NOMO-1 treated with DMSO at 0.1 percent for 48 hours (cell line): ENCODE results near the gene MTUS2.

Experiments
- DNase-seq: peaks from one replicate; lab custom pipeline; 2025; ENCODE audit not compliant: unreplicated experiment; lab: John Stamatoyannopoulos, UW

Gene MTUS2

DNA sequence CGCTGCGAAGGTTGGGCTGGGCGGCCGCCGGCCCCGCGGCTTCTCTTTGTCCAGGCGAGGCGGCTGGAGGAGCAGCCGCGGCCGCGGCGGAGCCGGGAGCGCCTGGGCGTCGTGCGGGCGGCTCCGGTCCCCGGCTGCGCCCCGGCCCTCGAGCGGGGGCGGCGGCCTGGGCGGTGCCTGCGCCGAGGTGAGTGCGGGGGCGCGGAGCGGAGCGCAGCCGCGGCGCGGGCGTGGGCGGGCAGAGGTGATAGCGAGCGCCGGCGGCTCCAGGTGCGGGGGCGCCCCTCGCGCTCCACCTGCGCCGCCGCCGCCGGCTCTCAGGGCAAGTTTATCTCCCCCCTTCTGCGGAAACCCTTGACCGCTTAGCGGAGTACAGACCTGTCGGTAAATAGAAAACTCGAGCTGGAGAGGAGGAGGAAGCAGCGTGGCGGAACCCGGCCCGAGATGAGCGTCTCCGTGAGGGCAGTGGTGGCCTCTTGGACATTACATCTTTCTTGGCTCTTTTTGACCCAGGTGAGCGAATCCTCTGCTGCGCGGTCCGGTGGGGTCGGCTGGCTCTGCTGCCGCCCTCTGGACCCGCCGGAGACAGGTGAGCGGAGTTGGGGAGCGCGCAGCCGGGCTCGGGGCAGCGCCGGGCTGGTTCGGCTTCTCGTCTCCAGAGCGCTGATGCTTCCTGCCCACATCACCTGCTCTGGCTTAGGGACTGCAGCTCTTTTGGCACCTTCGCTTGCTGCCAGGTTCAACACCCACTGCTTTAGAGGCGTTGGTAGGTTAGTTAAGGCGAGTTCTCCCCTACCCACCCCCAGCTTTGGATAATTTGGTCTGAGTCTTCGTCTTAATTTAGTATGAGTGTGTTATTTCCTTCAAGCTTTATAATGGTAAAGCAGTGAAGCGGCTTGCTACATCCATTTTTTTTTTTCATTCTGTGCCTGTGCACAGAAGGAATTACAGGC lies at the start of gene MTUS2:
MTUS2 (plus strand) TSS at position 241 of the 953 bp plus-strand sequence.
- DNase-seq = no peak

DNA sequence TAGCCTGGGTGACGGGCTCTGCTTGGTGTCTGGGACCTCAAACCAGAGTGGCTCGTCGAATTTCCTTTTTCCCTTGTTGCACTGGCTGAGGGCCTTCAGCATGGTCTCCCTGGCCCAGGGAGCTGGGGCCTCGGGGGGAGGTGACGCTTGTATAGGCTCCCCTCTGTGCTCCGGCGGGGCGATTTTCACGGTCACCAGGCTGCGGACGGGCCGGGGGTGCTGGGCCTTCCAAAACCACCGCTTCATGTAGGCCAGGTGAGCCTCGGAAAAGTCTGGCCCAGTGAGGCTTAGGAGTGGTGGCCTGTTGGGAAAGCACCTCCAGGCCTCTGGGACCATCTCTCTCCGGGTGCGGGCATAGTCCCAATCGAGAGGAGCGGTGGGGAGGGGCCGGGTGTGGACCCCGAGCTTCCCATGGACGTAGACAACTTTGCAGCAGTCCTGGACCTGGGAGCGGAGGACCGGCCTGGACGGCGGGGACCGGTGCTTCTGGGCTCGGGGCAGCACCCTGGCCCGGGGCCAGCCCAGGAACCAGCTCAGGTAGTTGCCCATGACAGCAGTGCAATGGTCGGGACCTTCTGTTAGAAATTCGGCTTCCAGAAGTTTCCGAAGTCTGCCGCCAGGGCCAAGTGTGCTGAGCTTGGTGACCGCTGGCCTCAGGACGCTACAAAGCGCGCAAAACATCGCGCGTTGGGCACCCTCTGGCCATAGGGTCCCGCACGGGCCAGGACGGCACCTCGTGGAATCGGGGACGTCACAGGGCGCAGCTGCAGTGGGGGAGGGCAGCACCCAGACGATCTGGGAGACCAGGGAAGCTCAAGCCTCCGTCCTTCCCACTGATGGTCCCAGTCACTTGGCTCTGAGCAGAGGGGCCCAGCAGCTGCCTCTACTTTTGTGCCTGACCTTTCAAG lies 41.6 kb upstream of the MTUS2 start:
- no peak for DNase-seq

DNA sequence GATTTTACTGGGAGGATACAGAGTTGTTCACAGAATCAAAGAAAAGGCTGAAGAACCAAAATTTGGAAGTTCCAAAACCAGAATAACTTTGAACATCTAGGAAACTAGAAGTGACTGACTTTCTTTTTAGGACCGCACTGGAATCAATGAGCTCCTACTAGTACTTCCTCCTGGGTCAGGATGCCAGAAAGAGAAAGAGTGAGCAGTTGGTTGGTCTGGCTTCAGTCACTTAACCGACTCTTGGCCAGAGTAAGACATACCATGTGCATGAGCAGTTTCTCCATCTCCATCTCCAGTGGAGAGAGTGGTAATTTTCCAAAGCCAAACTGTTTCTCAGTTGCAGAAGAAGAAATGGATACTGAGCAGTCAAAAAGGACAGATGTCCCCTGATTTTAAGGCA lies 27.1 kb upstream of the MTUS2 start:
- DNase-seq = peak; percentile 9

DNA sequence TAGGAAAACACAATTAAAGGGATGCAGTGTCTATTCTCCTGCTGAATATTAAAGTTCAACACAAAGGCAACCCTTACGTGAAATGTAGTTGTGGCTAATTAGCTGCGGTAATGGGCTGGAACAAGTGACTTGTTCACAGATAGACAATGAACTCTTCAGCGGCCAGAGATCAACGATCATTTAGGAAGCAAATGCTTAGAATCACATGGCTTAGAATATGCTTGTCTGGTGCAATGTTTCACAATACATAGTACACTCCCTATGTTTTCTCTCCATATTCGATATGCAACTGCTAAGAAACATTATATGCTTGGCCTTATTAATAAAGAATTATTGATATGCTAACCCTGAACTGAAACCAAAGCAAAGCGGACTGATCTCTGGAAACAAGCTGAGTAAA lies 25.7 kb upstream of the MTUS2 start:
- no peak for DNase-seq

DNA sequence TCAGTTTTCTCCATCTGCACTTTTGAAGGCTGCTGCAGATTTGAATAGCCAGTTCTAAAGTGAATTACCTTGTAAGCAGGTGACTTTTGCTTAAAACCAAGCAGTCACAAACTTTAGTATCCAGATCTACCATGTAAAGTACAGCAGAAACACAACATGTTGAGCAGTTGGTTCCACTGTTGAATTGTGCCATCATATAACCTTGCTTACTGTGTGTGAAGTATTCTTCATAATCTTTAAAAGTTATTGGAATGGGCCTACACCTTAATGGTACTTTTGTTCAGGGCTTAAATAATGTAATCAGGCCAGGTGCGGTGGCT lies 23.2 kb upstream of the MTUS2 start:
- no peak for DNase-seq

DNA sequence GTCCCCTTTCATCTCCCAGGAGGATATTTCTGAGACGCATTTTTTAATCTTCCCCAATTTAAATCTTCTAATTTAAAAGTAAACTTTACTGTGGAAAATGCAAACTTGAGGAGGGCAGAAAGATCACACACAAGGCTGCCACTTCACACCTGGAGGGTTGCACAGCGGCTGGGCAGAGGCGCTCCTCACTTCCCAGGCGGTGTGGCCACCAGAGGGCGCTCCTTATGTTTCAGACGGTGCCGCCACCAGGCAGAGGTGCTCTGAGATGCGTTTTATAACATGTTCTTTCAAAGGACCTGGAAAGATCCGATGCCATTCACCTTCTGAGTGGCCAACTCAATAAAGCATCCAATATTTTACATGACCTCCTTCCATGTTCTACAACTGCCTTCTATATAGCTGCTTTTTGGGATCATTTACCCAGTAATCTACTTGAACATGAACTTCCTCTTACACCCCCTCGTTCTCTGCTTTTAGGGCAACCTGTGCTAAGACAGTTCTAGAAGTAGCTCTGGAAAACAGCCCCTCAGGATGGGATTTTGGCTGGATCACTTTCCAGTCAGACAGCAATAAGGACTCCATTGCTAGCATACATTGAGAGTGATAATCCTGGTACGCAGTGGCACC lies 14.8 kb upstream of the MTUS2 start:
- DNase-seq = peak; percentile 23

DNA sequence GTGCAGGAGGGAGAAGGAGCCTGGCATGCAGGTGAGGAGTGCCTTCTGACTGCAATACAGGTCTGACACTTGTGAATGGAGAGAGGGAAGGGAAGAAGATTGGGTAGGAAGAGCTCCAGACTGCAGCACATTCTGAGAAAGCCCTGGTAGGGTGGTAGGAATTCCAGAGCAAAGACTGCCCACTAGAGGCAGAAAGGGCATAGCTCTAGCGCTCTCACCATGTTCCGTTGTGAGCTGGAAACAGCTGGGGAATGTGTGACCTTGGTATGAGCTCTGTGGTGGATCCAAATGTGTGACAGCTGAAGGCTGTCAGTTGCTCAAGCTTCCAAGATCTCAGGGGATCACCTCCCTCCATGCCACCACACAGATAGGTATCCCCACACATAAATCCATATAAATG lies 2.9 kb upstream of the MTUS2 start:
- no peak for DNase-seq

DNA sequence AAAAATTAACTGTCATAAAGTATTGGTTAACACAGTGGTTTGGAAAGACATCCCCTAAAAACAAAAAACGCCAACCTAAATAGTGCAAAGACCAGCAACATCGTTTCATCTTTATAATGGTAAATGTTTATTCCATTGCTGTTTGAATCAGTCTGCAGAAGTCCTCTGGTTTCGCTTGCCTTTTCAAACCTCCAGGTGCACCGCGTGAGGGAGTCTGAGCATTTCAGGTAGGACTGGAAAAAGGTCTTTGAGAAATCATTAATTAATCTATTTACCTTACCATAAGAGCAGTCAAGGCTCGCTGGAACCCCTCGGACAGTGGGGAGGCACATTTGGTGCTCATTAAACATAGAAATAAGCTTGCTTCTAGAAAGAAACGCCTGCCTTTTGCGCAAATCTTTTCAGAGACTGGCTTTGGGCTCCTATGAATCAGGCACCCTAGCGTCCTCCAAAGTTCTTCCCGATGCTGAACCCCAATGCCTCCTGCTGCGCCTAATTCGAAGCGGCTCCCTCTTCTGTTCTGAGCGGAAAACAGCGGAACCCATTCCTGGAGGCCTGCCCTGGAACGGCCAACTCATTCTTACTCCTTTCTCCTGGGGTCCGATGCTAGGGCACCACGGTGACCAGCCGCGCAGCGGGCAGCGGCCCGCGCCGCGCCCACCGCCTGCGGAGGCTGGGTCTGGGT lies 951 bp upstream of the MTUS2 start:
- DNase-seq = peak; percentile 44

DNA sequence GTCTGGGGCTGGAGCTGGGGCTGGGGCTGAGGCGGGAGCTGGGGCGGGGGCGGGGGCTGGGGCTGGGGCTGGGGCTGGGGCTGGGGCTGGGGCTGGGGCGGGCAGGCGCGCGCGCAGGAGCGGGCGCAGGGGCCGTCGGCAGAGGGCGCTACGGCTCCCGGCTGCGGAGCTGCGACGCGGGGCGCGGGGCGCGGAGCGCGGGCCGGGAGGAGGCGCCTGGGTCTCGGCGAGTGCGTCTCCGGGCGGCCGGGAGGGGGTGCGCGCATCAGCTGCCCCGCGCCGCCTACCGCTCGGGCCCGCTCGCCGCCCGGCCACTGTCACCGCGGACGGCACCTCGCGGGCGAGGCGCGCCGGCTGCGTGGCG lies 422 bp upstream of the MTUS2 start:
- peak; percentile 55 for DNase-seq

DNA sequence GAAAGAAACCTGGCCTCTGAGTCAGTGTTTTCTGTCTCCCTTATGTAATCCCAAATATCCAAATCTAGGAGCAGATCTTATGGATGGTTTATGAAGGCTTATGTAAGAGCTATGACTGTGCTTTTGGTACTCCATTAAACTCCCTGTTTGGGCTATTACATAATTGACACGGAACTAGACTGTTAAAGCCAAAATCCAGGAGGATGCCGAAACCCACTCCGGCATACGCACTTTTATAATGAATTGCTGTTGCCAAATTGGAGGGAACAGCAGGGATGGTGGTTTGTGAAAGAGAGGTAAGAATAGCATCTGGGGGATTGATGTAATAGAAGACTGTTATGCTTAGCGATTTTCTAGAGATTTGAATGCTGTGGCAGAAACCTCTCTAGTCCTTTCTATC lies 2.0 kb downstream of the MTUS2 start:
- DNase-seq = no peak

DNA sequence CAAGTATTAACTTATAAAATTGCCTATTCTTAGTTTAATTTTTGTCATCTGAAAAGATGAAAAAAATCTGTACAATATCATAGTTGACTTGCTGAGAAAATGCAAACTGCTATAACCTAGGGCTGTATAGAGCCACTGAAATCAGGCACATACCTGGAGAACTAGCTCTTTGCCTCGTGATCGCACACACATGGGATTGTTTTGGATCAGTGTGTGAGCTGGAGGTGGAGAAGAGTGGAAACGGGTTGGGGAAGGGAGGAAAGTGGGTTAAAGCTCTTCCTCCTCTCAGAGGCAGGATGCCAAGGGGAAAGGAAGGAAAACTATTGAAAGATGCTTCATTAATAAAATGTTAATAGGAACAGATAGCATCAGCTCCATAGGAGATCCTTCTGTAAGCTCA lies 2.7 kb downstream of the MTUS2 start:
- no peak for DNase-seq

DNA sequence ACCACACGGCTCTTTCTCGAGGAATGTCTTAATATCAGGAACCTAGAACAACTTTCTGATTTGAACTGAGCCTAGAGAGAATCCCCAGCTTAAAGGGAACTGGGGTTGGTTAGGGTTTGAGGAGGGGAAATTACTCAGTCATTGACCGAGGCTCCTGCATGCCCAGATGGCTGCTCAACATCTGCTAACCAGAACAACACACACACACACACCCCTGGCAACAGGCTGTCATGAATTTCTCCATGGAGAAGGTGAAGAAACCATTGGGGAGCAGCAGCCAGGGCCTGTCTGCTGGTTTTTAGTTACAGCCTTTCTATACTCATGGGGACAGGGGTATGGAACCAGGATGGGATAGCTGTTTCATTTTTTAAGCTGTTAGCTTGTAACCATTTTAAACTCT lies 5.2 kb downstream of the MTUS2 start:
- no peak for DNase-seq

DNA sequence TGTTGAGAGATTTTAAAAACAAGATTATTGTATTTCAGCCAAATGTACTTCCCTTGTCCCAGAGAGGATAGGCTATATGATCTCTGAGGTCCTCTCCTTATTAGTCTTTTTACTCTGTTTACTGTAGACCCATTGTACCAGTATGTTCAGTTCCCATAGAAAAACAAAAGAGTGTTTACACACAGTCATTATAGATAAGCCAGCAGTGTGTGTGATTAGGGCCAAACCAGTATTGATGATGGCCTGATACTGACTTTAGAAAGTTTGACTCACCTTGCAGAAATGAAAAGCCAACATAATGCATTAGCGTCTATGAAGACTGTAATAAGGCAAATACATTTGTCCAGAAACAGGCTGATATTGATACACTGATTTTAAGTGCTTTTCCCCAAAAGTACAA lies 6.2 kb downstream of the MTUS2 start:
- no peak for DNase-seq

DNA sequence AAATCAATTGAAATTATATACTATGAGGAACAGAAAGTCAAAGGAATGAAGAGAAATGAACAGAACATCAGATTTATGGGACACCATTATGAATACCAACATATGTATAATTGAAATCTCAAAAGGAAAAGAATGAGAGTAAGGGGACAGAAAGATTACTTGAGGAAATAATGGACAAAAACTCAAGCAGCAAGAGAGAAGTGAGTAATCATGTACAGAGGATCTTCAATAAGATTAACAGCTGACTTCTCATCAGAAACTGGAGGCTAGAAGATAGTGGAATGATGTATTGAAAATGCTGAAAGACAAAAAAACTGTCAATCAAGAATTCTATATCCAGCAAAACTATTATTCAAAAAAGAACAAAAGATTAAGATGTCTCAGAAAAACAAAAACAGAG lies 10.4 kb downstream of the MTUS2 start:
- DNase-seq = no peak

DNA sequence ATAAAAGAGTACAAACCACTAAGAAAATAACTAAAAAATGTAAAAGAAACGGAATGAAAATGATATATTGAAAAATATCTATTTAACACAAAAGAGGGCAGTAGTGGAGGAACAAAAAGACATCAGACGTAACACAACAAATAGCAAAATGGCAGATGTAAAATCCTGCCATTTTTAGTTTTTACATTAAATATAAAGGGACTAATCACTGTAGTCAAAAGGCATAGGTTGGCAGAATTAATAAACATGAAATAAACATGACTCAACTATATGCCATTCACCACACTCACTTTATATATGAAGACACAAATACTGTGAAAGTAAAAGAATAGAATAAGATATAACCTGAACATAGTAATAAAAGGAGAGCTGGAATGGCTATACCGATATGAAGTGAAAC lies 11.0 kb downstream of the MTUS2 start:
- no peak for DNase-seq

DNA sequence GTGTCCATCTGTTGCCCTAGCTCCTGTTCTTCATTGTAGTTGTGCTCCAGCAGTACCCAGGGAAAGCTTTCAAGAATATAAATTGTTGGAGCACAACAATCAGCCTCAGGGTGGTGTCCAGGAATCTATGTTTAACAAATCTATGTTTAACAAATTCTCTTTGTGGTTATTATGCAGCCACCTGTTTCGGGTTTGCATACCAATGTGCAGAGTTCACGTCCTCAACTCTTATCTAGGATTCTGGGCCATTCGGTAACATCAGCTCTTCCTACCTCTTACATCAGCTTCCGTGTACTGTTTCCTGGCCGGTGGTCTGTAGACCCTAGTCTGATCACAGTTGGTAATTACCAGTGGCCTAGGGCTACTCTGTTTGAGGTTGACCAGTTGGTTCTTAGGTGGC lies 17.0 kb downstream of the MTUS2 start:
- DNase-seq = no peak

DNA sequence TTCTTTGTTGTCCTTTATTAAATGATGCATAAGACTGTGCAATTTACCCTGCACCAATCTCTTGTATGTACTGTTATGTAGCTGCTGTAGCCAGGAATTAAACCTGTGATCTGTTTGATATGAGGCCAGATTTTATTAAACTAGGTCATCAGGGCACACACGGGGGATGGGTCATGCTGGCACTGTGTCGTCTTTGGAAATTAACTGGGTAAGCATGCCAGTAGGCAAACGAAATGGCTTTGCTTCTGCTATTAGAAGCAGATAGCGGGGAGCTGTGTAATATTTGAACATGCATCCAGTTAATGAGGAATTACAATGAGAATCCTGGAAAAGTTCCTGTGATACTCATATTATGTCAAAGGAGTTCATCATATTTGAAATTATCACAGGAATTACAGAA lies 23.5 kb downstream of the MTUS2 start:
- DNase-seq = no peak

DNA sequence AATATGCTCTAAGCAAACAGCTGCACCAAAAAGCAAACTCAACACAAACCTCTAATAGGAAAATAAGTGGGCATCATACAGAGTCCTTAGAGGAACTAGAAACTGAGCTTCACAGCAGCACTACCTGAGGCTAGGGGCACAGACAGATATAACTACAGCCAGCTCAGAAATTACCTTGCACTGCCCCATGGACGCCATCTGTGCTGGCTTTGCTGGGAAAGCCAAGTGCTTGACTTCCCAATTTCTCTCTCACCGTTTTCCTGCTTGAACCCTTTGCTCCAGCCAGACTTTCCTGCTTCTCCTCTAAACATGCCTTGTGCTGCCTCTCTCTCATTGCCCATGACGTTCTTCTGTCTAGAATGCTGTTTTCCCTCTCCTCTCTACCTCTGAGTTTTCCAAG lies 29.3 kb downstream of the MTUS2 start:
- no peak for DNase-seq

DNA sequence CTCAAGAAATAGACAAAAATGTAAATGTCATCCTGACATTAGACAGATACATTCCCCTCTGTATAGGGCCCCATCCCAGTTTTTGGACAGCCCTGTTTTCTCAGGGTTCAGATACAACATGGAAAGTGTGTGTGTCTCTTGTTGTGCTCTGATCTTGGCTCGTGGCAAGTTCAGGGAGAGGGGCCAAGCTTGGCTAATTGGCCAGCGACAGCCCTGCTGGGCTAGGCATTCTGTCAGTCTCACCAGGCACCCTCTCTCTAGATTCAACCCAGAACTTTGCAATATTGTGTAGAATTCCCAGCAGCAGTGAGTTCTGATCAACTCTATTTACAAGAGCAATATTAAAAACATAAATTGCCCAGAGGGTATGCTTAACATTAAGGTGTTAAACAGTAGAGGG lies 30.1 kb downstream of the MTUS2 start:
- DNase-seq = no peak

DNA sequence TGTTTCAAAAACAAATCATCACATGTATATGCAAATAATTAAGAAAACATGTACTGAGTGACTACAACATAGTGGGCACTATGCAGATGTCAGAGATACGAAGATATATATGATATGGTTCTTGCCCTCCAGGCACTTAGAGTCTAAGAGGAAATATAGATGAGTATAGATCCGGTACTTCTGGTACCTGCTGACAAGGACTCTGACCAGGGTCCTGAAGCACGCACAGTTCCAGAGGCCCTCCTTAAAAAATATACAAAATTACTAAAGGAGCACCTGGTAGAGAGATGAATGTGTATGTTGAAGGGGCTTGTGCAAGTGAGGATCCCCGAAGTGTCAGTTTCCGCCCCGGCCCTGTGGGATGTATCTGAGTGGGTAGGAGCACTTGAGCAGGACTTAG lies 31.3 kb downstream of the MTUS2 start:
- no peak for DNase-seq

DNA sequence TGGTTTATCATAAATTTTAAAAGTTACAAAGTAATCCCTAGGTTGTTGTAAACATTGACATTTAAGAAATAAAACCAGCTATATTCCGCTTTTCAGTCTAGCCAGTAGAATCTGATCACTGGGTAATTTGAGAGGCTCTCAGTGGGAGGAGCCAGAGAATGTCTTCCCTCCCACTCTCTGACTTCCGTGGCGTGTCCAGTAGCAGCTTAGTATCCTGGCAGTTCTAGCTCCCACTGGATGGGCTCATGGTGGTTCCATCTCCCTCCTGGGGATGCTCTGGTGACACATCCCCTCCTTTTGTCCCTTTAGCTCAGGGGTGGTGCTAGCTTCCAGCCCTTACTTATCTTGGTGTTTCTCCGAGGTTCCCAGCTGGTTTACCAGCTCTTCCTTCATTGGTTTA lies 34.5 kb downstream of the MTUS2 start:
- DNase-seq = no peak
